Mucosa of gallbladder (tissue), 1 donor: ENCODE results near the gene PET117. TPM values are rescaled to one million over a fixed set of nuclear protein-coding genes. Genes with fewer than 3 reads are reported as not detected.
"Not testable (repeated sequence)": the region's sequence is repeated elsewhere in the genome, so short reads cannot be mapped to it uniquely, and the experiment has no call there.

Source experiments
- DNase-seq: peaks from one replicate; pipeline ENCODE4 v3.0.0-alpha.2; 2020; ENCODE audit warnings: low spot score
- total RNA-seq: library from RNA; stranded (reverse); gene quantifications from one replicate; pipeline ENCODE4 v1.2.1, GENCODE V29; 2021
- donor health status: DM: no; HTN: no; CAD: no.

The PET117 gene
- total RNA-seq, result 21.8 TPM

- DNase-seq, result peak; percentile 93
Measured at GRCh38 chr20:18137412-18138265, at the start of gene PET117, which contains the start of gene KAT14. PET117 (plus strand) TSS chr20:18137863; CDS start chr20:18137956, 93 bp downstream. KAT14 (plus strand) TSS chr20:18137863; CDS start chr20:18142661, 4,798 bp downstream.

- DNase-seq, result not testable (repeated sequence)
Measured at GRCh38 chr20:18088298-18088697, 49.4 kb upstream of the PET117 start.

- not testable (repeated sequence) for DNase-seq
Measured at GRCh38 chr20:18088841-18089240, 48.8 kb upstream of the PET117 start.

GRCh38 chr20:18090044-18090443 lies 47.6 kb upstream of the PET117 start:
- no peak for DNase-seq

GRCh38 chr20:18090477-18090876 lies 47.2 kb upstream of the PET117 start:
- no peak for DNase-seq

- no peak for DNase-seq
Measured at GRCh38 chr20:18091623-18092022, 46.0 kb upstream of the PET117 start.

- no peak for DNase-seq
Measured at GRCh38 chr20:18092890-18093289, 44.8 kb upstream of the PET117 start.

GRCh38 chr20:18093388-18093787 lies 44.3 kb upstream of the PET117 start:
- no peak for DNase-seq

- no peak for DNase-seq
Measured at GRCh38 chr20:18094191-18094590, 43.5 kb upstream of the PET117 start.

GRCh38 chr20:18100569-18100968 lies 37.1 kb upstream of the PET117 start:
- not testable (repeated sequence) for DNase-seq

- DNase-seq, result no peak
Measured at GRCh38 chr20:18101125-18101810, 36.4 kb upstream of the PET117 start.

GRCh38 chr20:18103497-18103896 lies 34.2 kb upstream of the PET117 start:
- no peak for DNase-seq

GRCh38 chr20:18108326-18108725 lies 29.3 kb upstream of the PET117 start:
- no peak for DNase-seq

- DNase-seq, result not testable (repeated sequence)
Measured at GRCh38 chr20:18128574-18128973, 9.1 kb upstream of the PET117 start.

GRCh38 chr20:18132663-18133062 lies 5.0 kb upstream of the PET117 start:
- DNase-seq, result no peak

GRCh38 chr20:18133962-18134361 lies 3.7 kb upstream of the PET117 start:
- peak; percentile 42 for DNase-seq

GRCh38 chr20:18138266-18138582 lies 561 bp downstream of the PET117 start:
- no peak for DNase-seq

GRCh38 chr20:18138639-18139583 lies 1.2 kb downstream of the PET117 start:
- DNase-seq, result peak; percentile 13

- DNase-seq, result no peak
Measured at GRCh38 chr20:18139832-18140231, 2.2 kb downstream of the PET117 start.

GRCh38 chr20:18144541-18145099 lies 7.0 kb downstream of the PET117 start:
- peak; percentile 30 for DNase-seq

- DNase-seq, result no peak
Measured at GRCh38 chr20:18154342-18154741, 16.7 kb downstream of the PET117 start.

- DNase-seq, result no peak
Measured at GRCh38 chr20:18156045-18156444, 18.4 kb downstream of the PET117 start.
